B cell (primary cell): ENCODE results near the gene ASB7. TPM values are rescaled to one million over a fixed set of nuclear protein-coding genes. Genes with fewer than 3 reads are reported as not detected.

ENCODE experiments used
- ATAC-seq: fragments of 200-7000 bp; cut with Tn5 transposase; one replicate; pipeline ENCODE4 v1.10.0; 2021; ENCODE audit warnings: low read depth, mild to moderate bottlenecking, moderate number of reproducible peaks, moderate library complexity
- CTCF ChIA-PET: fragments of 350-600 bp; sonication (Branson Sonifier 250); formaldehyde crosslinking; loops from one replicate; lab custom pipeline; 2021; ENCODE audit warnings: antibody characterized with exemption, inconsistent platforms; lab: Charles Lee
- POLR2A ChIA-PET: fragments of 350-600 bp; sonication (Branson Sonifier 250); formaldehyde crosslinking; loops from one replicate; lab custom pipeline; 2021; ENCODE audit warnings: antibody characterized with exemption; lab: Charles Lee
- DNase-seq: peaks from one replicate; pipeline ENCODE4 v3.0.0; 2013
- H2AFZ ChIP-seq: 2 replicates; pipeline ENCODE4 v1.6.1; 2012; ENCODE audit warnings: mild to moderate bottlenecking, low read depth, low read length; ENCODE audit not compliant: insufficient read depth, poor library complexity, severe bottlenecking
- H3K27ac ChIP-seq, 2 donors: 1 replicate in 1 of 2; 2 replicates in 1 of 2; pipeline ENCODE4 v1.5.1; 2012 to 2013; ENCODE audit warnings: low read length in 2 of 2, mild to moderate bottlenecking in 2 of 2, moderate library complexity in 1 of 2
- H3K27me3 ChIP-seq, 4 experiments: fragments of 200-600 bp in 1 of 4; sonication (generic) in 1 of 4; replicated peaks in 1 of 4; 1 replicate in 2 of 4; 2 replicates in 2 of 4; pipeline versions ENCODE4 v1.6.1 to v1.7.0; 2013 to 2016; ENCODE audit warnings: low read length in 3 of 4, mild to moderate bottlenecking in 2 of 4, mixed read lengths in 1 of 4, moderate library complexity in 1 of 4; ENCODE audit not compliant: insufficient read depth in 4 of 4, control insufficient read depth in 3 of 4; ENCODE audit errors: control extremely low read depth in 1 of 4
- H3K36me3 ChIP-seq, 2 experiments: replicated peaks in 1 of 2; 1 replicate in 1 of 2; 2 replicates in 1 of 2; pipeline versions ENCODE4 v1.6.1 to v1.7.1; 2013; ENCODE audit warnings: low read length in 1 of 2; ENCODE audit not compliant: insufficient read depth in 2 of 2, control insufficient read depth in 1 of 2; ENCODE audit errors: control extremely low read depth in 1 of 2, extremely low read depth in 1 of 2
- H3K4me1 ChIP-seq, 2 donors: fragments of 200-600 bp in 1 of 2; sonication (generic) in 1 of 2; 1 replicate in 1 of 2; 2 replicates in 1 of 2; pipeline versions ENCODE4 v1.5.1 to v1.6.1; 2013 to 2017; ENCODE audit warnings: low read length in 2 of 2; ENCODE audit not compliant: control insufficient read depth in 2 of 2, insufficient read depth in 2 of 2
- H3K4me2 ChIP-seq: replicated peaks from 2 replicates; pipeline ENCODE3; 2012; ENCODE audit warnings: mild to moderate bottlenecking, low read depth, low read length; ENCODE audit not compliant: poor library complexity, severe bottlenecking
- H3K4me3 ChIP-seq, 5 experiments: fragments of 200-600 bp in 1 of 5; sonication (generic) in 1 of 5; 1 replicate in 3 of 5; 2 replicates in 2 of 5; pipeline versions ENCODE4 v1.5.1 to v1.7.0; 2011 to 2016; ENCODE audit warnings: low read length in 4 of 5, mild to moderate bottlenecking in 4 of 5, low read depth in 2 of 5, control low read depth in 1 of 5, moderate library complexity in 1 of 5; ENCODE audit not compliant: insufficient read depth in 1 of 5; ENCODE audit errors: control extremely low read depth in 1 of 5, extremely low read depth in 1 of 5
- H3K79me2 ChIP-seq: fragments of 200-600 bp; sonication (generic); one replicate; pipeline ENCODE4 v1.6.0; 2016; ENCODE audit warnings: low read length; ENCODE audit not compliant: control insufficient read depth, insufficient read depth
- H3K9ac ChIP-seq: fragments of 200-600 bp; sonication (generic); 2 replicates; pipeline ENCODE4 v1.6.1; 2017; ENCODE audit warnings: mild to moderate bottlenecking, low read length, moderate library complexity
- H3K9me3 ChIP-seq, 3 donors: one replicate each; pipeline versions ENCODE4 v1.6.1 to v1.7.1; 2013; ENCODE audit warnings: low read length in 2 of 3; ENCODE audit not compliant: control insufficient read depth in 2 of 3, insufficient read depth in 1 of 3; ENCODE audit errors: control extremely low read depth in 1 of 3
- H4K20me1 ChIP-seq: 2 replicates; pipeline ENCODE4 v1.6.0; 2012; ENCODE audit warnings: mild to moderate bottlenecking, low read length; ENCODE audit not compliant: insufficient read depth, control insufficient read depth, poor library complexity, severe bottlenecking
- H3K27ac Mint-ChIP-seq: one replicate; pipeline ENCODE4 v1.8.0; 2021; ENCODE audit warnings: mixed read lengths
- H3K27me3 Mint-ChIP-seq: one replicate; pipeline ENCODE4 v1.8.0; 2021; ENCODE audit warnings: mixed read lengths
- H3K4me1 Mint-ChIP-seq: one replicate; pipeline ENCODE4 v1.8.0; 2021; ENCODE audit warnings: mixed read lengths
- H3K4me3 Mint-ChIP-seq: one replicate; pipeline ENCODE4 v1.8.0; 2021; ENCODE audit warnings: mixed read lengths
- H3K9me3 Mint-ChIP-seq: one replicate; pipeline ENCODE4 v1.8.0; 2022; ENCODE audit warnings: mixed read lengths; ENCODE audit not compliant: insufficient read depth
- CTCF ChIP-seq: fragments of 200-600 bp; IDR thresholded peaks from one replicate; pipeline ENCODE4 v1.8.0; 2022; ENCODE audit warnings: antibody characterized with exemption, mild to moderate bottlenecking
- EZH2 ChIP-seq: IDR thresholded peaks from 2 replicates; pipeline ENCODE4 v1.6.1; 2012; ENCODE audit warnings: borderline replicate concordance, low read depth, mild to moderate bottlenecking, moderate library complexity, low read length; ENCODE audit not compliant: insufficient read depth, poor library complexity, severe bottlenecking
- WGBS: methylation state at CpG from one replicate; pipeline ENCODE4 v1.1.5; 2013; ENCODE audit warnings: missing lambda C conversion rate; ENCODE audit not compliant: insufficient coverage; 5-methylcytosine and 5-hydroxymethylcytosine counted together
- intact Hi-C: fragments of 100-400 bp; cut with micrococcal nuclease; formaldehyde crosslinking; loops from one replicate; pipeline ENCODE4 v1.10.0; 2022
- polyA plus RNA-seq: library from polyadenylated mRNA; depleted of rRNA; stranded (reverse); fragments of >200 nt; gene quantifications from 2 replicates; pipeline ENCODE4 v1.2.3, GENCODE V29; 2012
- total RNA-seq, 2 donors: library from RNA; stranded (reverse); fragments of 120-200 nt in 1 of 2; gene quantifications; 1 replicate in 1 of 2; 2 replicates in 1 of 2; pipeline versions ENCODE4 v1.2.3 to v1.2.4, GENCODE V29; 2013 to 2022

Gene ASB7
- total and polyA plus RNA-seq, 2 donors (not counting 1 experiment from before 2014, with no cell fraction given): 12.1 to 25.0 TPM

DNA sequence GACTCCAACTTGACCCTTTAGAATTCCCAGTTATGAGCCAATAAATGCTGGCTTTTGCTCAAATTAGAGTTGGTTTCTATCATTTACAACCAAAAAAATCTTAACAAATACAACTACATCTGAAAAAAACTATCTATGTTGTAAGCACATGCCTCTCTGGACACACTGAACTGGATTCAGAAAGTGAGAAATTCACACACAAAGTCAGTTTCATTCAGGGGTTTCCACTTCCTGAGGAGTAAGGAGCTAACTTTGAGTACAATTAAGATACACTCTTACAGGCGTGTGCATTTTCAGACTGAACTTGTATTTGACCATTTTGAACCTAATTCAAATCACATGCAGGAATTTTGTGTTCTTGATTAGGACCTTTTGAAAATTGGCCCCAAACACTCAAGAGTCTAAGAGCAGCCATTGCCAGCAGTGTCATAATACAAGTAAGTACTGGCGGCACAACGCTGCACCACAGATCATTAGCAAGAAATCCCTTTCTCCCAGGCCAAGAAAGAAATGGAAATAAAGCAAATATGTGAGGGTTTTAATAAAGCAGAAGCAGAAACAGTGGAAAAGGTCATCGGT lies 31.6 kb upstream of the ASB7 start:
- ChIA-PET CTCF (interaction anchor here (1.2 to 6.4 kb wide), 3 partner anchors 221 to 642 kb away, joined by 4 to 73 read pairs (median 5); no protein-coding TSS in a partner anchor), POLR2A (no interaction called here)
- no peaks in the 10 kb centered on the region for H3K79me2 ChIP-seq
- H3K9ac ChIP-seq: no peak overlapping the region
- H2AFZ ChIP-seq: no peak overlapping the region
- no peak overlapping the region for H3K4me3 ChIP-seq
- Mint-ChIP-seq H3K4me3 (no peak overlapping the region), H3K9me3 (no peaks in the 10 kb centered on the region), H3K27me3 (no peaks in the 10 kb centered on the region), H3K27ac (no peak overlapping the region), H3K4me1 (no peaks in the 10 kb centered on the region)
- no peaks in the 10 kb centered on the region for H4K20me1 ChIP-seq
- WGBS: no CpG with 5 or more reads among the region's 4 CpGs
- H3K9me3 ChIP-seq: no peaks in the 10 kb centered on the region
- no peak overlapping the region for H3K4me2 ChIP-seq
- intact Hi-C loops: no loop called here
- ATAC-seq: no peak
- no peaks in the 10 kb centered on the region for H3K4me1 ChIP-seq
- H3K27me3 ChIP-seq: no peaks in the 10 kb centered on the region
- peaks cover 0 to 17% of the 10 kb centered on the region in 2 experiments for H3K36me3 ChIP-seq
- no peak overlapping the region for H3K27ac ChIP-seq
- no peak for TF ChIP-seq EZH2
- no peak for TF ChIP-seq CTCF
- DNase-seq: no peak

GRCh38 chr15:100571592-100572167 lies 30.7 kb upstream of the ASB7 start:
- no peak overlapping the region for H2AFZ ChIP-seq
- H3K9ac ChIP-seq: no peak overlapping the region
- no peaks in the 10 kb centered on the region for H4K20me1 ChIP-seq
- H3K4me1 ChIP-seq: no peaks in the 10 kb centered on the region
- no peaks in the 10 kb centered on the region for H3K9me3 ChIP-seq
- no peaks in the 10 kb centered on the region for H3K27me3 ChIP-seq
- no peak overlapping the region for H3K4me2 ChIP-seq
- DNase-seq (no peak), ATAC-seq (no peak)
- intact Hi-C loops: loop anchor here (1.0 to 2.0 kb wide), 3 partner anchors 29 to 643 kb away; no protein-coding TSS in a partner anchor
- Mint-ChIP-seq H3K4me1 (peaks cover 2% of the 10 kb centered on the region), H3K9me3 (no peaks in the 10 kb centered on the region), H3K27ac (no peak overlapping the region), H3K4me3 (no peak overlapping the region), H3K27me3 (no peaks in the 10 kb centered on the region)
- no peak overlapping the region for H3K27ac ChIP-seq
- H3K36me3 ChIP-seq: peaks cover 0 to 17% of the 10 kb centered on the region in 2 experiments
- TF ChIP-seq EZH2: no peak
- TF ChIP-seq CTCF: no peak
- H3K79me2 ChIP-seq: no peaks in the 10 kb centered on the region
- H3K4me3 ChIP-seq: no peak overlapping the region
- POLR2A ChIA-PET: no interaction called here
- CTCF ChIA-PET: interaction anchor here (1.1 to 6.4 kb wide), 7 partner anchors 30 to 646 kb away, joined by 3 to 73 read pairs (median 5); partner anchors contain the start of genes ADAMTS17, ASB7 and LINS1
- WGBS: 96% methylated on average over 4 of the region's 6 CpGs
